ENCODE data around the gene TSC2. TPM values are rescaled to one million over a fixed set of nuclear protein-coding genes. Genes with fewer than 3 reads are reported as not detected.
A peak's percentile ranks its signal among the peaks of the same experiment; 100 is the strongest.

Gene TSC2
- polyA plus RNA-seq, 2 donors: 31.1 to 66.6 TPM

DNA sequence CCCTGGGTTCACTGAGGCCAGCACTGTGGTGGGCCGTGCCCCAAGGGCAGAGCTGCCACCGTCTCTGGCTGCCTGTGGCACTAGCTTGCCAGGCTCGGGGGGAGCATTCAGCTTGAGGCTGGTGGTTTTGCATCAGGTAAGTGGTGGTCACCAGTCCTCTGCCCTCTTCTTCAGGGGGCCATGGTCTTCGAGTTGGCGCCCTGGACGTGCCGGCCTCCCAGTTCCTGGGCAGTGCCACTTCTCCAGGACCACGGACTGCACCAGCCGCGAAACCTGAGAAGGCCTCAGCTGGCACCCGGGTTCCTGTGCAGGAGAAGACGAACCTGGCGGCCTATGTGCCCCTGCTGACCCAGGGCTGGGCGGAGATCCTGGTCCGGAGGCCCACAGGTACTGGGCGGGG, 32.2 kb downstream of the TSC2 start:
- H3K9me3 ChIP-seq (ENCODE audit: control insufficient read depth in 2 of 2, insufficient read depth in 1 of 2, low read depth in 1 of 2, low read length in 1 of 2): no peaks in the 10 kb centered on the region
- no peaks in the 10 kb centered on the region for H3K27me3 ChIP-seq (ENCODE audit: control insufficient read depth in 1 of 2, insufficient read depth in 2 of 2, low read length in 2 of 2)
- H3K27ac ChIP-seq (ENCODE audit: low read depth in 2 of 2, low read length in 1 of 2): no peak overlapping the region
- H3K36me3 ChIP-seq (ENCODE audit: control insufficient read depth in 2 of 2, insufficient read depth in 2 of 2, low read length in 1 of 2): peaks cover 3 to 70% of the 10 kb centered on the region in 2 donors
- H3K4me3 ChIP-seq (ENCODE audit: low read depth in 1 of 2, low read length in 2 of 2): no peak overlapping the region
- H3K4me1 ChIP-seq (ENCODE audit: control insufficient read depth in 2 of 2, insufficient read depth in 2 of 2, low read length in 1 of 2): peaks cover 0 to 14% of the 10 kb centered on the region in 2 donors
- 91% methylated on average over 16 of the region's 16 CpGs for WGBS, 2 donors

DNA sequence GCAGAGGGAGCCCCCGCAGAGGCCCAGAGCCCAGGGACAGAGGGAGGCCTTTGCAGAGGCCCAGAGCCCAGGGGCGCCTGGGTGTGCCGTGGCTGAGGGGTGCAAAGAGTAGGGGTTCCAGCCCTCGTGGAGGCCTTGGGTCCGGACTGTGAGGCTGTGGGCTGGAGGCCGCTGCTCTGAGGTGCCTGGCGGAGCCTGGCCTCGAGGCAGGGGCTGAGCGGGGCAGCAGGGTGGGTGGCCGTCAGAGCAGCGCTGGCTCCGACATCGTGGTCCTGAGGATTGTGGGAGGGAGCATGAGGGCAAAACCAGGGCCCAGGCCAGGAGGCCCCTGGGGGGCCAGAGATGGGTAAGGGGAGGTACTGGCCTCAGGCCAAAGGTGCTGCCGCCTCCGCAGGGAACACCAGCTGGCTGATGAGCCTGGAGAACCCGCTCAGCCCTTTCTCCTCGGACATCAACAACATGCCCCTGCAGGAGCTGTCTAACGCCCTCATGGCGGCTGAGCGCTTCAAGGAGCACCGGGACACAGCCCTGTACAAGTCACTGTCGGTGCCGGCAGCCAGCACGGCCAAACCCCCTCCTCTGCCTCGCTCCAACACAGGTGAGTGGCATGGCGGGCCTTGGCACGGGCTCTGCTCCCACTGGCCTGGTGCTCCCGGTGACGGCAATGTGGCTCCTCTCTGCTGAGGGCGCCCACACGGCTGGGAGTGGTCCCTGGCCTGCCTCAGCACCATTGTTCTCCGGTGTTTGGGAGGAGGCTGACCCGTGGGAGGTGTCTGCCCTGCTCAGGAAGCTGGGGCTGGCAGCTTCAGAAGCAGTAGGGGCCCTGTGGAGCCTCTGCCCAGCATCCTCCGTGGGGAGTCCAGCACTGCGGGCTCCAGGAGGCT, 33.7 kb downstream of the TSC2 start:
- H3K27ac ChIP-seq (ENCODE audit: low read depth in 2 of 2, low read length in 1 of 2): peak overlapping the region in 1 of 2 donors; percentile 62
- peaks cover 3 to 72% of the 10 kb centered on the region in 2 donors for H3K36me3 ChIP-seq (ENCODE audit: control insufficient read depth in 2 of 2, insufficient read depth in 2 of 2, low read length in 1 of 2)
- H3K4me3 ChIP-seq (ENCODE audit: low read depth in 1 of 2, low read length in 2 of 2): no peak overlapping the region
- WGBS, 2 donors: 67 to 69% methylated on average over 32 to 35 of the region's 35 CpGs
- no peaks in the 10 kb centered on the region for H3K9me3 ChIP-seq (ENCODE audit: control insufficient read depth in 2 of 2, insufficient read depth in 1 of 2, low read depth in 1 of 2, low read length in 1 of 2)
- H3K27me3 ChIP-seq (ENCODE audit: control insufficient read depth in 1 of 2, insufficient read depth in 2 of 2, low read length in 2 of 2): no peaks in the 10 kb centered on the region
- peaks cover 0 to 18% of the 10 kb centered on the region in 2 donors for H3K4me1 ChIP-seq (ENCODE audit: control insufficient read depth in 2 of 2, insufficient read depth in 2 of 2, low read length in 1 of 2)

DNA sequence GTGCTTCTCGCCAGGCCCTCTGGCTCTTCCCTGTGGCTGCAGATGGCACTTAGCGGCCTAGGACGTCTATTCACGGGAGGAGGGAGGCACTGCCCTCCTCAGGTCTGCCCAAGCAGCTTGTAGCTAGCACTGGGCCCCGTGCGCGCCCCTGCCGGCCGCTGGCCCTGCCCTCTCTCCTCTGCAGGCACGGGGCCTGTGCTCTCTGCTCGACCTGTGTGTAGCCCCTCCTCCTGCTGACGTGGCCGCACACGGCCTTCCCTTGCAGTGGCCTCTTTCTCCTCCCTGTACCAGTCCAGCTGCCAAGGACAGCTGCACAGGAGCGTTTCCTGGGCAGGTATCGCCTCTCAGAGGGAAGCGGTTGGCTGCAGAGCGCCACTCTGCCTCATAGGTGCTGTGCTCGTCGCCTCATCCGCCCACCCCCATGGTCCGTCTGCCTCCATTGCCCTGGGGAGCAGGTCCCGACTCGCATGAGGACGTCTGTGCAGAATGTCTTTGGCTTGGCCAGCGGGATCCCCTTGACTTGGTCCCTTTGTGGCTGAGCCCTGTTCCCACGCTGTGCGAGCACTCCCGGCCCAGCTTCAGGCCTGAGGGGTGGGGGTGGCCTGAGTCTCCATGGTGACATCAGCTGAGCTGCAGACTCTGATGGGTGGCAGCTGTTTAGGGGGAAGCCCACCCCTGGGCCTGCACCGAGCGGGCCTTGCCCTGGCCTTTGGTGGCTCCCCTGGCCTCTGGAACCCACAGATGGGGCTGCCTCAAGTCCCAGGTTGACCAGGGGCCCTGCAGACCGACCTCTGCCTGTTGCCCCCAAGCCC, 34.6 kb downstream of the TSC2 start:
- Histone ChIP-seq H3K27ac (ENCODE audit: low read depth in 2 of 2, low read length in 1 of 2) (peak overlapping the region in 1 of 2 donors; percentile 62), H3K9me3 (ENCODE audit: control insufficient read depth in 2 of 2, insufficient read depth in 1 of 2, low read depth in 1 of 2, low read length in 1 of 2) (no peaks in the 10 kb centered on the region), H3K36me3 (ENCODE audit: control insufficient read depth in 2 of 2, insufficient read depth in 2 of 2, low read length in 1 of 2) (peaks cover 3 to 76% of the 10 kb centered on the region in 2 donors), H3K4me3 (ENCODE audit: low read depth in 1 of 2, low read length in 2 of 2) (no peak overlapping the region), H3K4me1 (ENCODE audit: control insufficient read depth in 2 of 2, insufficient read depth in 2 of 2, low read length in 1 of 2) (peaks cover 0 to 18% of the 10 kb centered on the region in 2 donors), H3K27me3 (ENCODE audit: control insufficient read depth in 1 of 2, insufficient read depth in 2 of 2, low read length in 2 of 2) (no peaks in the 10 kb centered on the region)
- WGBS, 2 donors: 47 to 49% methylated on average over 32 of the region's 32 CpGs

DNA sequence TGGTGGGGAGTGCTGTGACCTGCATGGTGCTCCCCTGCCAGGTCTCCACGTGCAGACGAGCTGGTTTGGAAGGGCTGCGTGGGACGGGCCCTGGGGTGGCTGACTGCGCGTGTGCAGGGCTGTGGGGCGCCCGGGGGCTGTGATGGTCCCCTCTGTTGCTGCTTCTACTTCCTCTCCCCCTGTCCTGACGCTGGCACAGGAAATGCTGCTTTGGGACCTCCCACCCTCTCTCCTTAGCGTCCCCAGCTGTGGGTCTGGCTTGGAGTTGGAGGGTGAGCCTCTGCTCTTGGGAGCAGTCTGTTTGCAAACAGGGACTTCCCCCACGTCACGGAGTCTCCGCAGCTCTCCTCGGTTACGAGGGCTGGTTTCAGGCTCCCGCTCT, 35.2 kb downstream of the TSC2 start:
- 59 to 83% methylated on average over 16 of the region's 16 CpGs for WGBS, 2 donors
- Histone ChIP-seq H3K4me1 (ENCODE audit: control insufficient read depth in 2 of 2, insufficient read depth in 2 of 2, low read length in 1 of 2) (peaks cover 2 to 24% of the 10 kb centered on the region in 2 donors), H3K4me3 (ENCODE audit: low read depth in 1 of 2, low read length in 2 of 2) (no peak overlapping the region), H3K27ac (ENCODE audit: low read depth in 2 of 2, low read length in 1 of 2) (peak overlapping the region in 1 of 2 donors; percentile 9), H3K36me3 (ENCODE audit: control insufficient read depth in 2 of 2, insufficient read depth in 2 of 2, low read length in 1 of 2) (peaks cover 3 to 78% of the 10 kb centered on the region in 2 donors), H3K27me3 (ENCODE audit: control insufficient read depth in 1 of 2, insufficient read depth in 2 of 2, low read length in 2 of 2) (no peaks in the 10 kb centered on the region), H3K9me3 (ENCODE audit: control insufficient read depth in 2 of 2, insufficient read depth in 1 of 2, low read depth in 1 of 2, low read length in 1 of 2) (no peaks in the 10 kb centered on the region)

DNA sequence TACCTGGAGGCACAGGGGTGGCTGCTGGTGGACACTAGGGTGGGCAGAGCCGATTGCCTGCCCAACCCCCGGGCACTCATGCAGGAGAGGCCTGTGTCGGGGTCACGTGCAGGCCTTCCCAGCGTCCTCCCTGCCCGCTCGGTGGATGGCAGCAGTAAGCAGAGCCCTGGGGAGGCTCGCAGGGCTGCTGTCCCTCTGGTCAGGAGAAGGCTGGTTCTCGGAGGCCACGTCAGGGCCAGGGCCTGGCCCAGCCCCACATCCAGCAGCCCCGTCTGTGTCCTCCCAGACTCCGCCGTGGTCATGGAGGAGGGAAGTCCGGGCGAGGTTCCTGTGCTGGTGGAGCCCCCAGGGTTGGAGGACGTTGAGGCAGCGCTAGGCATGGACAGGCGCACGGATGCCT, 35.6 kb downstream of the TSC2 start:
- Histone ChIP-seq H3K4me3 (ENCODE audit: low read depth in 1 of 2, low read length in 2 of 2) (no peak overlapping the region), H3K36me3 (ENCODE audit: control insufficient read depth in 2 of 2, insufficient read depth in 2 of 2, low read length in 1 of 2) (peaks cover 3 to 80% of the 10 kb centered on the region in 2 donors), H3K27me3 (ENCODE audit: control insufficient read depth in 1 of 2, insufficient read depth in 2 of 2, low read length in 2 of 2) (no peaks in the 10 kb centered on the region), H3K27ac (ENCODE audit: low read depth in 2 of 2, low read length in 1 of 2) (peak overlapping the region in 1 of 2 donors; percentile 9), H3K4me1 (ENCODE audit: control insufficient read depth in 2 of 2, insufficient read depth in 2 of 2, low read length in 1 of 2) (peaks cover 2 to 27% of the 10 kb centered on the region in 2 donors), H3K9me3 (ENCODE audit: control insufficient read depth in 2 of 2, insufficient read depth in 1 of 2, low read depth in 1 of 2, low read length in 1 of 2) (no peaks in the 10 kb centered on the region)
- 77 to 78% methylated on average over 19 of the region's 19 CpGs for WGBS, 2 donors

DNA sequence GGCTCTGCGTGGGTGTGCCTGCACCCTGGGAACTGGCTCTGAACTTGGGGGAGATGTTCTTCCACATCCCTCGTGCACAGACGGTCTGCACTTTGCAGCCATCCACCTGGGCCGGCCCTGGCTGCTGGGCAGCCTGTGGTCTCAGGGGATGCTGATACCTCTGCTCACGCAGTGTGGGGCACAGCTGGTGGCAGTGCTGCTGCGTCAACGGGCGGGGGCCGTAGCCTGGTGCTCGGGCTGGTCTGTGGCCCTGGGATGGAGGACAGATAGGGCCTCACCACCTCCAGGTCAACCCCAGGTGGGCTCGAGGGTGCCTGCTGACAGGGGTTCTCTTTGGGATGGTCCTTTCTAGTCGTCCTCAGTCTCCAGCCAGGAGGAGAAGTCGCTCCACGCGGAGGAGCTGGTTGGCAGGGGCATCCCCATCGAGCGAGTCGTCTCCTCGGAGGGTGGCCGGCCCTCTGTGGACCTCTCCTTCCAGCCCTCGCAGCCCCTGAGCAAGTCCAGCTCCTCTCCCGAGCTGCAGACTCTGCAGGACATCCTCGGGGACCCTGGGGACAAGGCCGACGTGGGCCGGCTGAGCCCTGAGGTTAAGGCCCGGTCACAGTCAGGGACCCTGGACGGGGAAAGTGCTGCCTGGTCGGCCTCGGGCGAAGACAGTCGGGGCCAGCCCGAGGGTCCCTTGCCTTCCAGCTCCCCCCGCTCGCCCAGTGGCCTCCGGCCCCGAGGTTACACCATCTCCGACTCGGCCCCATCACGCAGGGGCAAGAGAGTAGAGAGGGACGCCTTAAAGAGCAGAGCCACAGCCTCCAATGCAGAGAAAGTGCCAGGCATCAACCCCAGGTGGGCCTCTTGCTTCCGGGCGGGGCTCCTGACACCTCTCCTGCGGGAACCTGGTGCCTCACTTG, 36.3 kb downstream of the TSC2 start:
- Histone ChIP-seq H3K27ac (ENCODE audit: low read depth in 2 of 2, low read length in 1 of 2) (no peak overlapping the region), H3K36me3 (ENCODE audit: control insufficient read depth in 2 of 2, insufficient read depth in 2 of 2, low read length in 1 of 2) (peaks cover 3 to 77% of the 10 kb centered on the region in 2 donors), H3K9me3 (ENCODE audit: control insufficient read depth in 2 of 2, insufficient read depth in 1 of 2, low read depth in 1 of 2, low read length in 1 of 2) (no peaks in the 10 kb centered on the region), H3K27me3 (ENCODE audit: control insufficient read depth in 1 of 2, insufficient read depth in 2 of 2, low read length in 2 of 2) (no peaks in the 10 kb centered on the region), H3K4me3 (ENCODE audit: low read depth in 1 of 2, low read length in 2 of 2) (no peak overlapping the region), H3K4me1 (ENCODE audit: control insufficient read depth in 2 of 2, insufficient read depth in 2 of 2, low read length in 1 of 2) (peaks cover 2 to 32% of the 10 kb centered on the region in 2 donors)
- 91 to 93% methylated on average over 44 of the region's 44 CpGs for WGBS, 2 donors

DNA sequence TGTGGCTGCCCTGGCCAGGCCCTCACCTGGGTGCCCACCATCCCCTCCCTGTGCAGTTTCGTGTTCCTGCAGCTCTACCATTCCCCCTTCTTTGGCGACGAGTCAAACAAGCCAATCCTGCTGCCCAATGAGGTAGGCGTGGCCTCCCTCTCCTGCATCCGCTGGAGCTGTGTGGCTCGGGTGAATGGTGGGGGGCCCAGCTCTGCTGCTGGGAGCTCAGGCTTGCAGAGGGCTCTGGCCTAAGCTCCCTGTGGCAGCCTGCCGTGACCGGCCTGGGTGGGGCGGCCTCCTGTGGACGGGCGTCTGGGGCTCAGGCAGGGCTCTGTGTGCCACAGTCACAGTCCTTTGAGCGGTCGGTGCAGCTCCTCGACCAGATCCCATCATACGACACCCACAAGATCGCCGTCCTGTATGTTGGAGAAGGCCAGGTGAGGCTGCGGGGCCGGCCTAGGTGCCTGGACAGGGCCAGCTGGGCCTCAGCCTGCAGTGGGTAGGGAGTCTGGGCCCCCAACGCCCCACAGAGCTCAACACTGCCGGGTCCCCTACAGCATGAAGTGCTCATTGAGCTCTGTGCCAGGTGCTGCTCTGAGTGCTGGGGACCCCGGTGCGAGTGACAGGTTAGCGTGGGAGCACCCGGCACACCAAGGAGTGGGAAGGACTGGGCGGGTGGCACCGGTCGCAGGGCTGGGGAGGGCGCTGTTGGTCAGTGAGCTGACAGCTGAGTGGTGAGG, 37.3 kb downstream of the TSC2 start:
- H3K9me3 ChIP-seq (ENCODE audit: control insufficient read depth in 2 of 2, insufficient read depth in 1 of 2, low read depth in 1 of 2, low read length in 1 of 2): no peaks in the 10 kb centered on the region
- peaks cover 2 to 36% of the 10 kb centered on the region in 2 donors for H3K4me1 ChIP-seq (ENCODE audit: control insufficient read depth in 2 of 2, insufficient read depth in 2 of 2, low read length in 1 of 2)
- H3K4me3 ChIP-seq (ENCODE audit: low read depth in 1 of 2, low read length in 2 of 2): no peak overlapping the region
- peaks cover 3 to 77% of the 10 kb centered on the region in 2 donors for H3K36me3 ChIP-seq (ENCODE audit: control insufficient read depth in 2 of 2, insufficient read depth in 2 of 2, low read length in 1 of 2)
- WGBS, 2 donors: 88 to 89% methylated on average over 26 to 29 of the region's 29 CpGs
- H3K27ac ChIP-seq (ENCODE audit: low read depth in 2 of 2, low read length in 1 of 2): no peak overlapping the region
- H3K27me3 ChIP-seq (ENCODE audit: control insufficient read depth in 1 of 2, insufficient read depth in 2 of 2, low read length in 2 of 2): no peaks in the 10 kb centered on the region

DNA sequence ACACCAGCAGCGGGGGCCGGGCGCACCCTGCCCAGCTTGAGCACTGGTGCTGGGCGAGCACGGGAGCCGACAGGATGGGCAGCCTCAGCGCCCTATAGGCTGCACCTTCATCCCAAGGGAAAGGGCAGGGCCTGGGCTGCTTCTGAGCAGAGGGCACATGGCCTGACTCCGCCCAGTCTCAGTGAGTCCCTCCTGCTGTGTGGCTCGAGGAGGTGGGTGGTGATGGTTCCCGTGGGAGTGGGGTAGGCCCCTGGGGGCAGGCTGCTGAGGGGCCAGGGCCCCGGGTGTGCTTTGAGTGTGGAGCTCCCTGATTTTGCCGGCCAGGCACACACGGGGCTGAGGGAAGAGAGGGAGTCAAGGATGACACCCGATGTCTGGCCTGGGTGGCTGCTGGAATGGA, 37.9 kb downstream of the TSC2 start:
- no peak overlapping the region for H3K27ac ChIP-seq (ENCODE audit: low read depth in 2 of 2, low read length in 1 of 2)
- peaks cover 2 to 41% of the 10 kb centered on the region in 2 donors for H3K4me1 ChIP-seq (ENCODE audit: control insufficient read depth in 2 of 2, insufficient read depth in 2 of 2, low read length in 1 of 2)
- no peaks in the 10 kb centered on the region for H3K9me3 ChIP-seq (ENCODE audit: control insufficient read depth in 2 of 2, insufficient read depth in 1 of 2, low read depth in 1 of 2, low read length in 1 of 2)

More for the DNA sequence above, 37.9 kb downstream of the TSC2 start:
- Histone ChIP-seq H3K36me3 (ENCODE audit: control insufficient read depth in 2 of 2, insufficient read depth in 2 of 2, low read length in 1 of 2) (peaks cover 3 to 78% of the 10 kb centered on the region in 2 donors), H3K27me3 (ENCODE audit: control insufficient read depth in 1 of 2, insufficient read depth in 2 of 2, low read length in 2 of 2) (no peaks in the 10 kb centered on the region), H3K4me3 (ENCODE audit: low read depth in 1 of 2, low read length in 2 of 2) (no peak overlapping the region)
- 70 to 81% methylated on average over 10 to 14 of the region's 14 CpGs for WGBS, 2 donors

All from esophagus (tissue), 2 donors.